RWPE2 (cell line): Measurements from ENCODE around the gene MFSD11.

Source experiments
- ATAC-seq: fragments of 200-7000 bp; cut with Tn5 transposase; 3 replicates; pipeline ENCODE4 v1.9.1; 2021; ENCODE audit warnings: low read depth
- DNase-seq: peaks from one replicate; pipeline ENCODE4 v3.0.0-alpha.2; 2020; ENCODE audit warnings: low spot score
- H3K27ac ChIP-seq: fragments of 450-650 bp; 2 replicates; pipeline ENCODE4 v1.5.1; 2017; ENCODE audit warnings: mild to moderate bottlenecking; ENCODE audit not compliant: poor library complexity, severe bottlenecking
- H3K27me3 ChIP-seq: fragments of 250-450 bp; sonication (Bioruptor Pico); 2 replicates; pipeline ENCODE4 v1.5.1; 2021; ENCODE audit warnings: mild to moderate bottlenecking, moderate library complexity; ENCODE audit not compliant: insufficient read depth, poor library complexity, severe bottlenecking
- H3K36me3 ChIP-seq: fragments of 250-450 bp; sonication (Bioruptor Pico); 2 replicates; pipeline ENCODE4 v1.5.1; 2020; ENCODE audit warnings: low read depth, mild to moderate bottlenecking, moderate library complexity
- H3K4me1 ChIP-seq: fragments of 250-450 bp; sonication (Bioruptor Pico); 2 replicates; pipeline ENCODE4 v1.5.1; 2021; ENCODE audit warnings: mild to moderate bottlenecking, moderate library complexity; ENCODE audit not compliant: insufficient read depth, poor library complexity, severe bottlenecking
- H3K4me3 ChIP-seq: fragments of 250-450 bp; sonication (Bioruptor Pico); 2 replicates; pipeline ENCODE4 v1.5.1; 2021; ENCODE audit warnings: mild to moderate bottlenecking, moderate library complexity; ENCODE audit not compliant: severe bottlenecking
- H3K9me3 ChIP-seq: fragments of 250-450 bp; sonication (Bioruptor Pico); 2 replicates; pipeline ENCODE4 v1.5.1; 2021; ENCODE audit warnings: mild to moderate bottlenecking, moderate library complexity; ENCODE audit not compliant: severe bottlenecking
- CTCF ChIP-seq: fragments of 450-650 bp; IDR thresholded peaks from one replicate; pipeline ENCODE4 v1.5.1; 2017; ENCODE audit warnings: mild to moderate bottlenecking, moderate library complexity; ENCODE audit not compliant: poor library complexity, severe bottlenecking

MFSD11 gene

GRCh38 chr17:76737676-76738467 lies at the start of gene MFSD11:
TSS of gene MFSD11 (plus strand) at chr17:76738119. CDS start at chr17:76738353, 234 bp downstream.
- Histone ChIP-seq H3K36me3 (peaks cover 62% of the 10 kb centered on the region), H3K9me3 (no peaks in the 10 kb centered on the region), H3K4me3 (peak within 1 kb of the TSS; percentile 96), H3K4me1 (peaks cover 22% of the 10 kb centered on the region), H3K27ac (peak within 1 kb of the TSS; percentile 88), H3K27me3 (no peaks in the 10 kb centered on the region)
- TF ChIP-seq CTCF = no peak
- ATAC-seq (peak; percentile 70), DNase-seq (peak; percentile 94)

- no peak for DNase-seq
- Histone ChIP-seq H3K36me3 (peaks cover 7% of the 10 kb centered on the region), H3K27ac (peak overlapping the region; percentile 45), H3K27me3 (no peaks in the 10 kb centered on the region), H3K4me1 (peaks cover 14% of the 10 kb centered on the region), H3K9me3 (no peaks in the 10 kb centered on the region), H3K4me3 (no peak overlapping the region)
- TF ChIP-seq CTCF = no peak
- ATAC-seq = no peak; the same call in 2 of the 3 replicates
These were observed 49.7 kb upstream of the MFSD11 start for GRCh38 chr17:76688165-76688622.

- Histone ChIP-seq H3K4me3 (no peak overlapping the region), H3K27me3 (no peaks in the 10 kb centered on the region), H3K4me1 (peaks cover 14% of the 10 kb centered on the region), H3K9me3 (no peaks in the 10 kb centered on the region), H3K27ac (no peak overlapping the region), H3K36me3 (peaks cover 6% of the 10 kb centered on the region; the same call in 1 of the 2 replicates)
- no peak for DNase-seq
- no peak for ATAC-seq
- TF ChIP-seq CTCF = no peak
These were observed 48.1 kb upstream of the MFSD11 start for GRCh38 chr17:76689859-76690258.

DNA sequence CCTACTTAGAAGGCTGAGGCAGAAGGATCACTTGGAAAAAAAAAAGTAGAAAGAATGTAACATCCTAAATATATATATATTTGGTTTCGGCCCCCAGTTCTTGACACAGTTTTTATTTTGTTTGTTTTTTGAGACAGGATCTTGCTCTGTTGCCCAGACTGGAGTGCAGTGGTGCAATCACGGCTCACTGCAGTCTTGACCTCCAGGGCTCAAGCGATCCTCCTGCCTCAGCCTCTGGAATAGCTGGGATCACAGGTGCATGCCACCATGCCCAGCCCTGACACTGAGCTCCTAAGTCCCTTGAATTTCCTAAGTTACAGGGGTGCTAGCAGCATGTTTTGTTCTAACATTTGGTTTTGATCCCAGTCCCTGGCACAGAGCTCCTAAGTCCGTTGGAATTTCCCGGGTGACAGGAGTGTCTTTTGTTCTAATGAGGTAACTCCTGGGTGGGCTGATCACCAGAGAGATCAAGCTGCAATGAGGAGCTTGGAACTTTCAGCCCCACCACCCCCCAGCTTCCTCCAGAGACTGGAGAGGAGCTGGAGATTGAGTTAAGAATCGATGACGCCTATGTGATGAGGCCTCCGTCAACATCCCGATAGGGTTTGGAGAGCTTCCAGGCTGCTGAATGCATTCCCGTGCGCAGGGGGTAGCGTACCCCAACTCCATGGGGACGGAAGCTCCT lies 47.2 kb upstream of the MFSD11 start:
- DNase-seq (no peak), ATAC-seq (no peak)
- H3K36me3 ChIP-seq = peaks cover 6% of the 10 kb centered on the region; the same call in 1 of the 2 replicates
- no peaks in the 10 kb centered on the region for H3K9me3 ChIP-seq
- H3K27ac ChIP-seq = no peak overlapping the region
- no peak for TF ChIP-seq CTCF
- H3K27me3 ChIP-seq = no peaks in the 10 kb centered on the region
- peaks cover 14% of the 10 kb centered on the region for H3K4me1 ChIP-seq
- H3K4me3 ChIP-seq = no peak overlapping the region
